ENCODE results near the gene EDN3.

- TF ChIP-seq YY1 (IDR thresholded peaks at IDR 0.05; ENCODE audit: low read depth, low read length) (no peak), EP300 (IDR thresholded peaks at IDR 0.05; ENCODE audit: borderline replicate concordance in 1 of 2, low read depth in 2 of 2, low read length in 2 of 2) (no peak), SRF (IDR thresholded peaks at IDR 0.05; ENCODE audit: low read depth, low read length) (no peak), CTCF (IDR thresholded peaks at IDR 0.05; ENCODE audit: control extremely low read depth in 1 of 3, insufficient read depth in 1 of 3, low read depth in 1 of 3, low read length in 3 of 3) (no peak), POLR2A (IDR thresholded peaks at IDR 0.05; ENCODE audit: control extremely low read depth in 1 of 2, low read depth in 2 of 2, low read length in 2 of 2) (no peak), CHD1 (IDR thresholded peaks at IDR 0.05; ENCODE audit: low read depth, low read length) (no peak), SIN3A (conservative IDR thresholded peaks at IDR 0.05 in 1 of 2, IDR thresholded peaks at IDR 0.05 in 1 of 2; ENCODE audit: low read depth in 1 of 2, low read length in 2 of 2) (no peak), CHD2 (IDR thresholded peaks at IDR 0.05; ENCODE audit: low read length) (no peak), SIRT6 (IDR thresholded peaks at IDR 0.05; ENCODE audit: low read length) (no peak), ZNF274 (IDR thresholded peaks at IDR 0.05; ENCODE audit: borderline replicate concordance, extremely low read depth, low read length) (no peak), SAP30 (IDR thresholded peaks at IDR 0.05; ENCODE audit: insufficient read depth, insufficient replicate concordance, low read length) (no peak), CBX5 (IDR thresholded peaks at IDR 0.05; ENCODE audit: low read depth, low read length) (no peak), TEAD4 (IDR thresholded peaks at IDR 0.05; ENCODE audit: low read depth, low read length) (no peak)
Observed at GRCh38 chr20:59253779-59254319, 46.6 kb upstream of the EDN3 start.
